SH-SY5Y (cell line): ENCODE data around the gene GNG4.

Source experiments
- GATA2 ChIP-seq: IDR thresholded peaks from 2 replicates; pipeline ENCODE4 v1.6.1; 2011; ENCODE audit warnings: mild to moderate bottlenecking, low read depth, low read length
- GATA3 ChIP-seq: IDR thresholded peaks from 2 replicates; pipeline ENCODE4 v1.6.1; 2011; ENCODE audit warnings: low read depth, mild to moderate bottlenecking, low read length, moderate library complexity

- TF ChIP-seq GATA2 (no peak), GATA3 (no peak)
Measured at GRCh38 chr1:235670157-235670776, 20.7 kb upstream of the GNG4 start.
